ENCODE data around the gene MDN1.

- TF ChIP-seq CTCF (IDR thresholded peaks at IDR 0.05) = no peak
- no peak for TF ChIP-seq POLR2A (IDR thresholded peaks at IDR 0.05)
- TF ChIP-seq POLR2AphosphoS5 (IDR thresholded peaks at IDR 0.05) = no peak
Measured at GRCh38 chr6:89618026-89618425, 201.6 kb downstream of the MDN1 start.
